Astrocyte (in vitro differentiated cells and primary cell): ENCODE data around the gene PRTG. TPM values are rescaled to one million over a fixed set of nuclear protein-coding genes. Genes with fewer than 3 reads are reported as not detected.
"Not testable (repeated sequence)": the region's sequence is repeated elsewhere in the genome, so short reads cannot be mapped to it uniquely, and the experiment has no call there.

Experiments
- DNase-seq: peaks from one replicate; pipeline ENCODE4 v3.0.0-alpha.2; 2010; ENCODE audit warnings: low read depth
- FAIRE-seq: peaks from 2 replicates; lab custom pipeline; 2011; peaks lifted over from hg19 to GRCh38; lab: Jason Lieb, UNC
- H2AFZ ChIP-seq: 2 replicates; pipeline ENCODE4 v1.6.0; 2012; ENCODE audit warnings: low read depth, low read length, inconsistent platforms
- H3K27ac ChIP-seq: 2 replicates; pipeline ENCODE4 v1.5.1; 2011; ENCODE audit warnings: low read depth, low read length, inconsistent platforms
- H3K27me3 ChIP-seq: 2 replicates; pipeline ENCODE4 v1.6.0; 2011; ENCODE audit warnings: low read length, inconsistent platforms; ENCODE audit not compliant: insufficient read depth
- H3K36me3 ChIP-seq: 2 replicates; pipeline ENCODE4 v1.5.1; 2011; ENCODE audit warnings: low read length, inconsistent platforms; ENCODE audit not compliant: insufficient read depth
- H3K4me1 ChIP-seq: 2 replicates; pipeline ENCODE4 v1.5.1; 2011; ENCODE audit warnings: low read length, inconsistent platforms; ENCODE audit not compliant: insufficient read depth
- H3K4me2 ChIP-seq: 2 replicates; pipeline ENCODE4 v1.6.0; 2012; ENCODE audit warnings: low read length, inconsistent platforms
- H3K4me3 ChIP-seq: 2 replicates; pipeline ENCODE4 v1.5.1; 2011; ENCODE audit warnings: low read depth, mild to moderate bottlenecking, low read length, inconsistent platforms; ENCODE audit not compliant: insufficient read depth
- H3K79me2 ChIP-seq: 2 replicates; pipeline ENCODE4 v1.6.0; 2012; ENCODE audit warnings: mild to moderate bottlenecking, low read length, inconsistent platforms; ENCODE audit not compliant: insufficient read depth
- H3K9ac ChIP-seq: 2 replicates; pipeline ENCODE4 v1.6.0; 2012; ENCODE audit warnings: mild to moderate bottlenecking, low read length, inconsistent platforms
- H3K9me3 ChIP-seq: 2 replicates; pipeline ENCODE4 v1.5.1; 2012; ENCODE audit warnings: low read depth, mild to moderate bottlenecking, low read length, inconsistent platforms; ENCODE audit not compliant: insufficient read depth
- H4K20me1 ChIP-seq: 2 replicates; pipeline ENCODE4 v1.6.0; 2012; ENCODE audit warnings: low read length, inconsistent platforms; ENCODE audit not compliant: insufficient read depth
- H3K27ac Mint-ChIP-seq: one replicate; pipeline ENCODE4 v1.8.0; 2021; ENCODE audit warnings: mild to moderate bottlenecking, mixed read lengths; ENCODE audit not compliant: unreplicated experiment
- H3K27me3 Mint-ChIP-seq: one replicate; pipeline ENCODE4 v1.8.0; 2021; ENCODE audit warnings: low read depth, mixed read lengths; ENCODE audit not compliant: unreplicated experiment
- H3K36me3 Mint-ChIP-seq: one replicate; pipeline ENCODE4 v1.8.0; 2021; ENCODE audit warnings: low read depth, mixed read lengths; ENCODE audit not compliant: unreplicated experiment
- H3K4me1 Mint-ChIP-seq: one replicate; pipeline ENCODE4 v1.8.0; 2021; ENCODE audit warnings: low read depth, mixed read lengths; ENCODE audit not compliant: unreplicated experiment
- H3K4me3 Mint-ChIP-seq: one replicate; pipeline ENCODE4 v1.8.0; 2021; ENCODE audit warnings: mild to moderate bottlenecking, moderate library complexity, mixed read lengths; ENCODE audit not compliant: unreplicated experiment
- H3K9me3 Mint-ChIP-seq: one replicate; pipeline ENCODE4 v1.8.0; 2021; ENCODE audit warnings: mild to moderate bottlenecking, mixed read lengths; ENCODE audit not compliant: unreplicated experiment
- CTCF ChIP-seq: IDR thresholded peaks from 2 replicates; pipeline ENCODE4 v1.5.1; 2011; ENCODE audit warnings: low read depth, mild to moderate bottlenecking, inconsistent platforms, low read length, moderate library complexity; ENCODE audit not compliant: insufficient read depth
- EZH2 ChIP-seq: IDR thresholded peaks from 2 replicates; pipeline ENCODE4 v1.6.1; 2012; ENCODE audit warnings: mild to moderate bottlenecking, low read length, inconsistent platforms; ENCODE audit not compliant: insufficient read depth
- total RNA-seq: library from RNA; stranded (reverse); gene quantifications from 2 replicates; pipeline ENCODE4 v1.2.1, GENCODE V29; 2021

The PRTG gene
- total RNA-seq, 1 donor from 2014 or later = 39.4 TPM

- Histone ChIP-seq H3K27me3 (no peaks in the 10 kb centered on the region), H2AFZ (no peak overlapping the region), H3K27ac (no peak overlapping the region), H3K79me2 (no peaks in the 10 kb centered on the region), H3K9me3 (no peaks in the 10 kb centered on the region), H4K20me1 (no peaks in the 10 kb centered on the region), H3K4me2 (no peak overlapping the region), H3K4me1 (no peaks in the 10 kb centered on the region), H3K4me3 (no peak overlapping the region), H3K9ac (no peak overlapping the region), H3K36me3 (no peaks in the 10 kb centered on the region)
- no peaks in the 10 kb centered on the region for H3K27me3 Mint-ChIP-seq
- FAIRE-seq (no peak), DNase-seq (no peak)
- TF ChIP-seq EZH2 (no peak), CTCF (no peak)
- no peaks in the 10 kb centered on the region for H3K36me3 Mint-ChIP-seq
- H3K4me1 Mint-ChIP-seq = no peaks in the 10 kb centered on the region
- peaks cover 4% of the 10 kb centered on the region for H3K9me3 Mint-ChIP-seq
- H3K4me3 Mint-ChIP-seq = no peak overlapping the region
- H3K27ac Mint-ChIP-seq = no peak overlapping the region
Measured at GRCh38 chr15:55601374-55601773, 141.6 kb downstream of the PRTG start.

DNA sequence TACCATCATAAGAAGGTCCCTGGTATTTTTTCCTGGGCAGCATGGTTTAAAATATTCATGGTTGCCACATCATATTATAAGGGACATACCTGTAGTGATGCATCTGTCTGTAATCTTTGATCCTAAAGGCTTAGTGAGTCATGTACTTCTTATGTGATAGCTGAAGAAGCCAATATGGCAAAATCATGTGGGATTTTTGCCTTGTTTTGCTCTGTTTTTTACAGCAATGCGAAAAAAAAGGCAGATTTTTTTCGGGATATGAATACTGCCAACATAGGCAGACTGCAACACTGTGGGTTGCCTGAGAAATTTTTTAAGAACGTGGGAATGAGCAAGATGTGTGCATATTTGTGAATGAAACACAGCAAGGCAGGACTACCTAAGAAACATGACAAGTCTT lies 143.5 kb downstream of the PRTG start:
- Histone ChIP-seq H3K36me3 (no peaks in the 10 kb centered on the region), H3K79me2 (no peaks in the 10 kb centered on the region), H3K4me3 (no peak overlapping the region), H3K27ac (no peak overlapping the region), H2AFZ (no peak overlapping the region), H3K9ac (no peak overlapping the region), H3K4me2 (no peak overlapping the region), H3K27me3 (no peaks in the 10 kb centered on the region), H3K9me3 (no peaks in the 10 kb centered on the region), H3K4me1 (no peaks in the 10 kb centered on the region), H4K20me1 (no peaks in the 10 kb centered on the region)
- DNase-seq (no peak), FAIRE-seq (no peak)
- Mint-ChIP-seq H3K27me3 (peaks cover 4% of the 10 kb centered on the region), H3K4me1 (no peaks in the 10 kb centered on the region), H3K9me3 (no peaks in the 10 kb centered on the region), H3K36me3 (no peaks in the 10 kb centered on the region), H3K4me3 (no peak overlapping the region), H3K27ac (no peak overlapping the region)
- TF ChIP-seq CTCF (no peak), EZH2 (no peak)

DNA sequence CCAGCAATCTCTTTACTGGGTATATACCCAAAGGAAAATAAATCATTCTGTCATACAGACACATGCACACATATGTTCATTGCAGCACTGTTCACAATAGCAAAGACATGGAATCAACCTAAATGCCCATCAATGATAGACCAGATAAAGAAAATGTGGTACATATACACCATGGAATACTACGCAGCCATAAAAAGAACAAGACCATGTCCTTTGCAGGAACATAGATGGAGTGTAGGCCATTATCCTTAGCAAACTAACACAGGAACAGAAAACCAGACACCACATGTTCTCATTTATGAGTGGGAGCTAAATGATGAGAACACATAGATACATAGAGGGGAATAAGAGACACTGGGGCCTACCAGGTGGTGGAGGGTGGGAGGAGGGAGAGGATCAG lies 149.9 kb downstream of the PRTG start:
- H3K9ac ChIP-seq, DNase-seq, H3K9me3 ChIP-seq, H3K9me3 Mint-ChIP-seq, H3K4me3 Mint-ChIP-seq, H3K4me2 ChIP-seq, H3K27me3 ChIP-seq, H3K27ac ChIP-seq, H2AFZ ChIP-seq, H3K4me1 Mint-ChIP-seq, H3K79me2 ChIP-seq, H3K36me3 ChIP-seq, H3K36me3 Mint-ChIP-seq, H3K4me1 ChIP-seq, H3K27ac Mint-ChIP-seq, FAIRE-seq, H3K4me3 ChIP-seq, H4K20me1 ChIP-seq: not testable (repeated sequence)
- H3K27me3 Mint-ChIP-seq = peaks cover 14% of the 10 kb centered on the region
